Smooth muscle cell (in vitro differentiated cells): ENCODE data around the gene MAPKAPK3. TPM values are rescaled to one million over a fixed set of nuclear protein-coding genes. Genes with fewer than 3 reads are reported as not detected.

Experiments
- DNase-seq: peaks from one replicate; lab custom pipeline; 2025; ENCODE audit not compliant: unreplicated experiment; lab: John Stamatoyannopoulos, UW
- H2AFZ ChIP-seq: fragments of 200-600 bp; sonication (generic); 2 replicates; pipeline ENCODE4 v1.6.0; 2016; ENCODE audit warnings: antibody characterized with exemption, low read depth, mild to moderate bottlenecking
- H3F3A ChIP-seq: fragments of 200-600 bp; sonication (generic); 2 replicates; pipeline ENCODE4 v1.6.0; 2017; ENCODE audit warnings: antibody characterized with exemption, low read depth
- H3K27ac ChIP-seq: fragments of 200-600 bp; sonication (generic); 2 replicates; pipeline ENCODE4 v1.5.1; 2016; ENCODE audit warnings: low read depth, mild to moderate bottlenecking
- H3K27me3 ChIP-seq: fragments of 200-600 bp; sonication (generic); 2 replicates; pipeline ENCODE4 v1.6.1; 2016; ENCODE audit warnings: low read depth, mild to moderate bottlenecking
- H3K36me3 ChIP-seq: fragments of 200-600 bp; sonication (generic); 2 replicates; pipeline ENCODE4 v1.5.1; 2016; ENCODE audit warnings: low read depth
- H3K4me1 ChIP-seq: fragments of 200-600 bp; sonication (generic); 2 replicates; pipeline ENCODE4 v1.5.1; 2016; ENCODE audit warnings: low read depth
- H3K4me2 ChIP-seq: fragments of 200-600 bp; sonication (generic); 2 replicates; pipeline ENCODE4 v1.6.0; 2016; ENCODE audit warnings: mild to moderate bottlenecking
- H3K4me3 ChIP-seq: fragments of 200-600 bp; sonication (generic); 2 replicates; pipeline ENCODE4 v1.5.1; 2016; ENCODE audit warnings: mild to moderate bottlenecking
- H3K79me2 ChIP-seq: fragments of 200-600 bp; sonication (generic); 2 replicates; pipeline ENCODE4 v1.6.0; 2016; ENCODE audit warnings: low read depth, mild to moderate bottlenecking
- H3K9ac ChIP-seq: fragments of 200-600 bp; sonication (generic); 2 replicates; pipeline ENCODE4 v1.6.0; 2016; ENCODE audit warnings: low read depth
- H3K9me3 ChIP-seq: fragments of 200-600 bp; sonication (generic); replicated peaks from 2 replicates; pipeline ENCODE4 v1.5.1; 2016; ENCODE audit warnings: low read depth
- H4K20me1 ChIP-seq: fragments of 200-600 bp; sonication (generic); 2 replicates; pipeline ENCODE4 v1.6.0; 2016; ENCODE audit warnings: low read depth
- CTCF ChIP-seq: fragments of 200-600 bp; sonication (generic); IDR thresholded peaks from 2 replicates; pipeline ENCODE4 v1.5.1; 2017; ENCODE audit warnings: borderline replicate concordance, mild to moderate bottlenecking, antibody characterized with exemption; ENCODE audit not compliant: insufficient read depth, poor library complexity, severe bottlenecking
- WGBS: methylation state at CpG from one replicate; pipeline ENCODE4 v1.1.7; 2016; ENCODE audit warnings: low lambda C conversion rate; 5-methylcytosine and 5-hydroxymethylcytosine counted together
- polyA plus RNA-seq: library from polyadenylated mRNA; unstranded; fragments of >200 nt; fragmentation: Nextera tagmentation; extraction: Ambion mirVana; gene quantifications from 2 replicates; pipeline ENCODE4 v1.2.1, GENCODE V29; 2016
- total RNA-seq: library from RNA; depleted of rRNA; stranded (reverse); fragments of >200 nt; gene quantifications from 2 replicates; pipeline ENCODE4 v1.2.3, GENCODE V29; 2014

The MAPKAPK3 gene
- total and polyA plus RNA-seq, 2 experiments from 2014 or later = 17.1 to 18.7 TPM

- Histone ChIP-seq H3K4me2 (no peak overlapping the region), H4K20me1 (no peaks in the 10 kb centered on the region), H3K4me3 (no peak overlapping the region), H3K4me1 (no peaks in the 10 kb centered on the region), H3K36me3 (no peaks in the 10 kb centered on the region), H3K79me2 (no peaks in the 10 kb centered on the region), H2AFZ (no peak overlapping the region), H3K9me3 (no peaks in the 10 kb centered on the region), H3K27me3 (no peaks in the 10 kb centered on the region), H3F3A (no peaks in the 10 kb centered on the region), H3K9ac (no peak overlapping the region), H3K27ac (no peak overlapping the region)
- WGBS = 85% methylated on average over 9 of the region's 9 CpGs
- no peak for TF ChIP-seq CTCF
- no peak for DNase-seq
Observed at GRCh38 chr3:50582083-50582482, 34.9 kb upstream of the MAPKAPK3 start.

- Histone ChIP-seq H3K4me3 (no peak overlapping the region), H3K36me3 (no peaks in the 10 kb centered on the region), H3K4me2 (no peak overlapping the region), H3F3A (no peaks in the 10 kb centered on the region), H3K27me3 (no peaks in the 10 kb centered on the region), H3K9ac (no peak overlapping the region), H3K79me2 (no peaks in the 10 kb centered on the region), H2AFZ (no peak overlapping the region), H3K4me1 (no peaks in the 10 kb centered on the region), H3K27ac (no peak overlapping the region), H4K20me1 (no peaks in the 10 kb centered on the region), H3K9me3 (no peaks in the 10 kb centered on the region)
- 99% methylated on average over 6 of the region's 6 CpGs for WGBS
- TF ChIP-seq CTCF = no peak
- no peak for DNase-seq
Observed at GRCh38 chr3:50583897-50584296, 33.1 kb upstream of the MAPKAPK3 start.

- WGBS = 83% methylated on average over 2 of the region's 2 CpGs
- H3K4me1 ChIP-seq = no peaks in the 10 kb centered on the region
- H3K27me3 ChIP-seq = no peaks in the 10 kb centered on the region
- DNase-seq = no peak
- H3K9ac ChIP-seq = no peak overlapping the region
- no peak overlapping the region for H3K4me2 ChIP-seq
- H2AFZ ChIP-seq = no peak overlapping the region
- no peaks in the 10 kb centered on the region for H3K9me3 ChIP-seq
- no peaks in the 10 kb centered on the region for H3K79me2 ChIP-seq
- no peaks in the 10 kb centered on the region for H4K20me1 ChIP-seq
- H3K36me3 ChIP-seq = no peaks in the 10 kb centered on the region
- no peak overlapping the region for H3K4me3 ChIP-seq
- TF ChIP-seq CTCF = no peak
- H3K27ac ChIP-seq = no peak overlapping the region
- no peaks in the 10 kb centered on the region for H3F3A ChIP-seq
Observed at GRCh38 chr3:50584391-50584790, 32.6 kb upstream of the MAPKAPK3 start.

GRCh38 chr3:50585919-50586762 is 30.8 kb upstream of the MAPKAPK3 start:
- H2AFZ ChIP-seq = no peak overlapping the region
- H3K9me3 ChIP-seq = no peaks in the 10 kb centered on the region
- H3F3A ChIP-seq = no peaks in the 10 kb centered on the region
- H3K9ac ChIP-seq = no peak overlapping the region
- no peak overlapping the region for H3K4me2 ChIP-seq
- H3K27me3 ChIP-seq = no peaks in the 10 kb centered on the region
- no peaks in the 10 kb centered on the region for H4K20me1 ChIP-seq
- H3K4me3 ChIP-seq = no peak overlapping the region
- no peaks in the 10 kb centered on the region for H3K4me1 ChIP-seq
- no peak overlapping the region for H3K27ac ChIP-seq
- no peaks in the 10 kb centered on the region for H3K79me2 ChIP-seq
- no peak for TF ChIP-seq CTCF
- no peak for DNase-seq
- H3K36me3 ChIP-seq = no peaks in the 10 kb centered on the region
- 95% methylated on average over 6 of the region's 6 CpGs for WGBS
